Sigmoid colon (tissue), 4 donors: ENCODE results near the gene ATP8A1.
"Not testable (repeated sequence)": the region's sequence is repeated elsewhere in the genome, so short reads cannot be mapped to it uniquely, and the experiment has no call there.

Source experiments
- POLR2A ChIP-seq, 2 donors: fragments of 450-650 bp; IDR thresholded peaks; one replicate each; pipeline ENCODE4 v1.6.1; 2016; ENCODE audit warnings: antibody characterized with exemption in 2 of 2, mild to moderate bottlenecking in 2 of 2, moderate library complexity in 2 of 2
- POLR2AphosphoS5 ChIP-seq, 4 donors: sonication (generic); formaldehyde crosslinking; IDR thresholded peaks; one replicate each; pipeline ENCODE4 v1.6.1; 2017; ENCODE audit warnings: antibody characterized with exemption in 4 of 4
- TF ChIP-seq, protein P1 (sequence below), 4 experiments: fragments of 450-650 bp in 3 of 4; fragments of 200-600 bp in 1 of 4; IDR thresholded peaks; one replicate each; pipeline ENCODE4 v1.5.1; 2016 to 2019; ENCODE audit warnings: antibody characterized with exemption in 4 of 4, mild to moderate bottlenecking in 3 of 4, moderate library complexity in 2 of 4

GRCh38 chr4:42652529-42653231 is 4.2 kb downstream of the ATP8A1 start:
- not testable (repeated sequence) for TF ChIP-seq POLR2A, POLR2AphosphoS5 (IDR thresholded peaks at IDR 0.05)
- TF ChIP-seq, protein P1, sequence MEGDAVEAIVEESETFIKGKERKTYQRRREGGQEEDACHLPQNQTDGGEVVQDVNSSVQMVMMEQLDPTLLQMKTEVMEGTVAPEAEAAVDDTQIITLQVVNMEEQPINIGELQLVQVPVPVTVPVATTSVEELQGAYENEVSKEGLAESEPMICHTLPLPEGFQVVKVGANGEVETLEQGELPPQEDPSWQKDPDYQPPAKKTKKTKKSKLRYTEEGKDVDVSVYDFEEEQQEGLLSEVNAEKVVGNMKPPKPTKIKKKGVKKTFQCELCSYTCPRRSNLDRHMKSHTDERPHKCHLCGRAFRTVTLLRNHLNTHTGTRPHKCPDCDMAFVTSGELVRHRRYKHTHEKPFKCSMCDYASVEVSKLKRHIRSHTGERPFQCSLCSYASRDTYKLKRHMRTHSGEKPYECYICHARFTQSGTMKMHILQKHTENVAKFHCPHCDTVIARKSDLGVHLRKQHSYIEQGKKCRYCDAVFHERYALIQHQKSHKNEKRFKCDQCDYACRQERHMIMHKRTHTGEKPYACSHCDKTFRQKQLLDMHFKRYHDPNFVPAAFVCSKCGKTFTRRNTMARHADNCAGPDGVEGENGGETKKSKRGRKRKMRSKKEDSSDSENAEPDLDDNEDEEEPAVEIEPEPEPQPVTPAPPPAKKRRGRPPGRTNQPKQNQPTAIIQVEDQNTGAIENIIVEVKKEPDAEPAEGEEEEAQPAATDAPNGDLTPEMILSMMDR (IDR thresholded peaks at IDR 0.05): not testable (repeated sequence)
